Left lung (tissue), 10 donors: ENCODE data around the gene PRM3. TPM values are rescaled to one million over a fixed set of nuclear protein-coding genes. Genes with fewer than 3 reads are reported as not detected.

Experiments
- ATAC-seq: fragments of 200-7000 bp; cut with Tn5 transposase; one replicate; pipeline ENCODE4 v1.9.1; 2020; ENCODE audit warnings: moderate library complexity
- DNase-seq, 4 donors: peaks; one replicate each; pipeline ENCODE4 v3.0.0-alpha.2; 2013 to 2020
- H3K27ac ChIP-seq, 2 donors: fragments of 200-600 bp; sonication (generic) in 1 of 2; one replicate each; pipeline versions ENCODE4 v1.5.0 to v1.8.0; 2020 to 2021
- H3K27me3 ChIP-seq, 2 donors: fragments of 200-600 bp; sonication (generic) in 1 of 2; one replicate each; pipeline versions ENCODE4 v1.5.0 to v1.8.0; 2020 to 2021
- H3K36me3 ChIP-seq, 2 donors: fragments of 200-600 bp; sonication (generic) in 1 of 2; one replicate each; pipeline versions ENCODE4 v1.5.0 to v1.8.0; 2020 to 2021
- H3K4me1 ChIP-seq, 2 donors: fragments of 200-600 bp; one replicate each; pipeline ENCODE4 v1.8.0; 2021
- H3K4me3 ChIP-seq, 2 donors: fragments of 200-600 bp; sonication (generic) in 1 of 2; one replicate each; pipeline versions ENCODE4 v1.5.0 to v1.8.0; 2020 to 2021; ENCODE audit warnings: mild to moderate bottlenecking in 1 of 2
- H3K9me3 ChIP-seq, 2 donors: fragments of 200-600 bp; sonication (generic) in 1 of 2; one replicate each; pipeline versions ENCODE4 v1.5.0 to v1.8.0; 2020 to 2021
- CTCF ChIP-seq, 2 donors: fragments of 200-600 bp; sonication (generic) in 1 of 2; IDR thresholded peaks; one replicate each; pipeline versions ENCODE4 v1.5.0 to v1.8.0; 2021; ENCODE audit warnings: antibody characterized with exemption in 2 of 2
- intact Hi-C, 2 donors: fragments of 100-400 bp; cut with DNase I; formaldehyde crosslinking; loops; one replicate each; pipeline versions ENCODE4 v1.11.2 to v1.14.2; 2022
- polyA plus RNA-seq, 6 donors: library from polyadenylated mRNA; unstranded; fragments of 120-200 nt; gene quantifications; one replicate each; pipeline ENCODE4 v1.2.1, GENCODE V29; 2013; ENCODE audit not compliant: insufficient read length in 6 of 6
- total RNA-seq, 2 donors: library from RNA; stranded (reverse); fragmentation: NEBNext Ultra II Directional; extraction: Animal tissue kit (Norgen Biotek cat#: 25700); gene quantifications; one replicate each; pipeline ENCODE4 v1.2.1, GENCODE V29; 2021
- donor health status: DM: no; HTN: yes; CAD: no.
- donor health status: DM: no; HTN: no; CAD: no.

PRM3 gene
- total and polyA plus RNA-seq, 8 donors = not detected

GRCh38 chr16:11242658-11243057, 30.8 kb downstream of the PRM3 start:
- H3K4me3 ChIP-seq = no peak overlapping the region
- H3K36me3 ChIP-seq = no peaks in the 10 kb centered on the region
- H3K4me1 ChIP-seq = peaks cover 0 to 14% of the 10 kb centered on the region in 2 donors
- H3K27ac ChIP-seq = no peak overlapping the region
- DNase-seq (no peak), ATAC-seq (no peak)
- no peaks in the 10 kb centered on the region for H3K27me3 ChIP-seq
- no peaks in the 10 kb centered on the region for H3K9me3 ChIP-seq
- intact Hi-C loops = no loop called here
- TF ChIP-seq CTCF (IDR thresholded peaks at IDR 0.05) = no peak

- no peak for ATAC-seq
Measured at GRCh38 chr16:11241480-11242204, 31.8 kb downstream of the PRM3 start.

GRCh38 chr16:11240636-11241473, 32.6 kb downstream of the PRM3 start:
- no peaks in the 10 kb centered on the region for H3K36me3 ChIP-seq
- intact Hi-C loops = no loop called here
- H3K9me3 ChIP-seq = no peaks in the 10 kb centered on the region
- ATAC-seq (no peak), DNase-seq (no peak)
- no peak for TF ChIP-seq CTCF (IDR thresholded peaks at IDR 0.05)
- no peaks in the 10 kb centered on the region for H3K27me3 ChIP-seq
- H3K4me3 ChIP-seq = no peak overlapping the region
- no peak overlapping the region for H3K27ac ChIP-seq
- peaks cover 0 to 29% of the 10 kb centered on the region in 2 donors for H3K4me1 ChIP-seq

More at GRCh38 chr16:11241480-11242204, 31.8 kb downstream of the PRM3 start:
- peaks cover 0 to 22% of the 10 kb centered on the region in 2 donors for H3K4me1 ChIP-seq
- intact Hi-C loops = no loop called here
- no peak overlapping the region for H3K4me3 ChIP-seq
- no peaks in the 10 kb centered on the region for H3K36me3 ChIP-seq
- no peaks in the 10 kb centered on the region for H3K9me3 ChIP-seq
- DNase-seq = no peak
- H3K27me3 ChIP-seq = no peaks in the 10 kb centered on the region
- no peak for TF ChIP-seq CTCF (IDR thresholded peaks at IDR 0.05)
- H3K27ac ChIP-seq = no peak overlapping the region

GRCh38 chr16:11239644-11240632, 33.5 kb downstream of the PRM3 start:
- peaks cover 0 to 38% of the 10 kb centered on the region in 2 donors for H3K4me1 ChIP-seq
- H3K4me3 ChIP-seq = no peak overlapping the region
- H3K36me3 ChIP-seq = no peaks in the 10 kb centered on the region
- H3K9me3 ChIP-seq = no peaks in the 10 kb centered on the region
- no peak overlapping the region for H3K27ac ChIP-seq
- TF ChIP-seq CTCF (IDR thresholded peaks at IDR 0.05) = no peak
- intact Hi-C loops = no loop called here
- DNase-seq (no peak), ATAC-seq (no peak)
- no peaks in the 10 kb centered on the region for H3K27me3 ChIP-seq
